ENCODE results near the gene CEP78. TPM values are rescaled to one million over a fixed set of nuclear protein-coding genes. Genes with fewer than 3 reads are reported as not detected.

The CEP78 gene
- total RNA-seq, 1 donor from 2014 or later, result 33.7 TPM

GRCh38 chr9:78294290-78295176, 58.7 kb downstream of the CEP78 start:
- intact Hi-C loops (cut with micrococcal nuclease), result loop anchor here (5.0 kb wide), 2 partner anchors 32 to 262 kb away; partner anchors contain the start of gene GNAQ
- H3K27ac Mint-ChIP-seq, result no peak overlapping the region
- no peak for DNase-seq (ENCODE audit: low spot score)
- no peak overlapping the region for H3K4me3 Mint-ChIP-seq (ENCODE audit: low read depth)
- no peaks in the 10 kb centered on the region for H3K27me3 Mint-ChIP-seq (ENCODE audit: low read depth)
- H3K36me3 Mint-ChIP-seq (ENCODE audit: low read depth), result peaks cover 14% of the 10 kb centered on the region
- H3K4me1 Mint-ChIP-seq (ENCODE audit: low read depth), result peaks cover 35% of the 10 kb centered on the region
- H3K9me3 Mint-ChIP-seq, result no peaks in the 10 kb centered on the region

DNA sequence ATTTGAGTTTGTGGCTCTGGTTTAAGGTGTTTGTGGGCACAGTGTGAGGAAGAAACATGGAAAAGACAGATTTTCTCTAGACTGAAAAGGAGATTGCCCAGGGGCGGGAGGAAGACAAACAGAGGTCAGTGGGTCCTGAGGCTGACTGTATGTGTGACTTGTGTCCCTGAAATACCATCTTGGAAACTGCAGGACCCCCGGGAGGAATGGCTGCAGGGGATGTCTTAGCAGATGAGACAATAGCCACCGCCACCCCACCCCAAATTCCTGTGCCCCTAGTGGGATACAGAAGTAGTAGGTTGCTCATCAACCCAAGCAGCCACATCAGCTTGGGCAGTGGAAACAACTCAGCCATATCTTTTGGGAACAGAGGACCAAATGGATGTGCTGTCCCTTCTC, 59.3 kb downstream of the CEP78 start:
- Mint-ChIP-seq H3K27ac (no peak overlapping the region), H3K27me3 (ENCODE audit: low read depth) (no peaks in the 10 kb centered on the region), H3K36me3 (ENCODE audit: low read depth) (peaks cover 19% of the 10 kb centered on the region), H3K4me3 (ENCODE audit: low read depth) (no peak overlapping the region), H3K4me1 (ENCODE audit: low read depth) (peaks cover 39% of the 10 kb centered on the region), H3K9me3 (no peaks in the 10 kb centered on the region)
- intact Hi-C loops (cut with micrococcal nuclease), result loop anchor here (5.0 kb wide), 2 partner anchors 33 to 263 kb away; partner anchors contain the start of gene GNAQ
- DNase-seq (ENCODE audit: low spot score), result no peak

- peaks cover 41% of the 10 kb centered on the region for H3K4me1 Mint-ChIP-seq (ENCODE audit: low read depth)
- H3K36me3 Mint-ChIP-seq (ENCODE audit: low read depth), result peaks cover 22% of the 10 kb centered on the region
- no peak for DNase-seq (ENCODE audit: low spot score)
- no peaks in the 10 kb centered on the region for H3K27me3 Mint-ChIP-seq (ENCODE audit: low read depth)
- H3K27ac Mint-ChIP-seq, result no peak overlapping the region
- peak overlapping the region; percentile 92 for H3K4me3 Mint-ChIP-seq (ENCODE audit: low read depth)
- intact Hi-C loops (cut with micrococcal nuclease), result loop anchor here (2.0 to 5.0 kb wide), 3 partner anchors 33 to 263 kb away; partner anchors contain the start of genes CEP78 and GNAQ
- no peaks in the 10 kb centered on the region for H3K9me3 Mint-ChIP-seq
Measured at GRCh38 chr9:78295731-78296130, 59.9 kb downstream of the CEP78 start.

GRCh38 chr9:78296201-78296892, 60.5 kb downstream of the CEP78 start:
- intact Hi-C loops (cut with micrococcal nuclease), result loop anchor here (2.0 to 5.0 kb wide), 3 partner anchors 34 to 264 kb away; partner anchors contain the start of genes CEP78 and GNAQ
- H3K4me3 Mint-ChIP-seq (ENCODE audit: low read depth), result peak overlapping the region; percentile 92
- H3K27ac Mint-ChIP-seq, result peak overlapping the region; percentile 93
- no peaks in the 10 kb centered on the region for H3K9me3 Mint-ChIP-seq
- peaks cover 27% of the 10 kb centered on the region for H3K36me3 Mint-ChIP-seq (ENCODE audit: low read depth)
- no peaks in the 10 kb centered on the region for H3K27me3 Mint-ChIP-seq (ENCODE audit: low read depth)
- no peak for DNase-seq (ENCODE audit: low spot score)
- H3K4me1 Mint-ChIP-seq (ENCODE audit: low read depth), result peaks cover 41% of the 10 kb centered on the region

DNA sequence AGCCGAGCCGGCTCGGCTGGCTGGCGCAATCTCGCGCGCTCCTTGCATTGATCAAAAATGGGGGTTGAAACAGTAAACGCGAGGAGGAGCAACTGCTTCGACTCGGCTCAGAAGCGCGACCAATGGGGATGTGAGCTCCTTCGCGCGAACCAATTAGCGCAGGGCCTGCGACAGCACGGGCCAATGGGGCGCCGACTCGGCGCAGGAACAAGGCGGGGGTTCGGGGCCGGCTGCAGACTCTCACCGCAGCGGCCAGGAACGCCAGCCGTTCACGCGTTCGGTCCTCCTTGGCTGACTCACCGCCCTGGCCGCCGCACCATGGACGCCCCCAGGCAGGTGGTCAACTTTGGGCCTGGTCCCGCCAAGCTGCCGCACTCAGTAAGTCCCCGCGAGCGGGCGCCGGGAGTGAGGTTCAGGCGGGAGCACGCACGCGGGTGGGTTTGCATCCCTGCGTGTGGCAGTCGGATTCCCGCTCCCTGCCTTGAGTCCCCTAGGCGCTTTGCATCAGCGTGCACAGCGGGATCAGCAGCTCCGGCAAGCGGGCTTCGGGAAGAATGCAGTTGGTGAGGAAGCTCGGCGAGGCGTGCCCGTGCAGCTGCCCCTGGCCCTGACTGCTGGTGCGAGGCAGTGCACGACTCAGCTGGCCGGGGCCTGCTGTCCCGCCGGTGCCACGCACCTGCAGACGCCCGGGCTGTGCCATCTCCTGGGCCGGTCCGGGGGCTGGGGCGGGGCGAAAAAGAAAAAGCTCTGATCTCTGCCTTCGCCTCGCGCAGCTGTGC, 61.2 kb downstream of the CEP78 start, which contains the start of gene PSAT1:
TSS of gene PSAT1 (plus strand) at position 233 of the 779 bp plus-strand sequence. CDS start at position 319, 86 bp downstream.
- DNase-seq (ENCODE audit: low spot score), result peak; percentile 92
- no peaks in the 10 kb centered on the region for H3K9me3 Mint-ChIP-seq
- H3K4me3 Mint-ChIP-seq (ENCODE audit: low read depth), result peak within 1 kb of the TSS; percentile 92
- peaks cover 40% of the 10 kb centered on the region for H3K4me1 Mint-ChIP-seq (ENCODE audit: low read depth)
- no peaks in the 10 kb centered on the region for H3K27me3 Mint-ChIP-seq (ENCODE audit: low read depth)
- intact Hi-C loops (cut with micrococcal nuclease), result loop anchor here (2.0 to 5.0 kb wide), 3 partner anchors 35 to 265 kb away; partner anchors contain the start of genes CEP78 and GNAQ
- H3K27ac Mint-ChIP-seq, result peak within 1 kb of the TSS; percentile 93
- H3K36me3 Mint-ChIP-seq (ENCODE audit: low read depth), result peaks cover 34% of the 10 kb centered on the region

GRCh38 chr9:78297672-78297961, 61.7 kb downstream of the CEP78 start:
- Mint-ChIP-seq H3K4me3 (ENCODE audit: low read depth) (peak overlapping the region; percentile 92), H3K9me3 (no peaks in the 10 kb centered on the region), H3K27me3 (ENCODE audit: low read depth) (no peaks in the 10 kb centered on the region), H3K4me1 (ENCODE audit: low read depth) (peaks cover 36% of the 10 kb centered on the region), H3K36me3 (ENCODE audit: low read depth) (peaks cover 37% of the 10 kb centered on the region), H3K27ac (peak overlapping the region; percentile 93)
- intact Hi-C loops (cut with micrococcal nuclease), result loop anchor here (2.0 to 5.0 kb wide), 3 partner anchors 35 to 265 kb away; partner anchors contain the start of genes CEP78 and GNAQ
- DNase-seq (ENCODE audit: low spot score), result no peak

GRCh38 chr9:78298046-78298765, 62.3 kb downstream of the CEP78 start:
- Mint-ChIP-seq H3K4me1 (ENCODE audit: low read depth) (peaks cover 31% of the 10 kb centered on the region), H3K36me3 (ENCODE audit: low read depth) (peaks cover 40% of the 10 kb centered on the region), H3K27ac (peak overlapping the region; percentile 93), H3K9me3 (no peaks in the 10 kb centered on the region), H3K27me3 (ENCODE audit: low read depth) (no peaks in the 10 kb centered on the region), H3K4me3 (ENCODE audit: low read depth) (peak overlapping the region; percentile 92)
- intact Hi-C loops (cut with micrococcal nuclease), result loop anchor here (5.0 kb wide), 2 partner anchors 36 to 266 kb away; partner anchors contain the start of gene GNAQ
- DNase-seq (ENCODE audit: low spot score), result no peak

- Mint-ChIP-seq H3K27me3 (ENCODE audit: low read depth) (no peaks in the 10 kb centered on the region), H3K27ac (no peak overlapping the region), H3K4me1 (ENCODE audit: low read depth) (peaks cover 30% of the 10 kb centered on the region), H3K36me3 (ENCODE audit: low read depth) (peaks cover 58% of the 10 kb centered on the region), H3K4me3 (ENCODE audit: low read depth) (no peak overlapping the region), H3K9me3 (no peaks in the 10 kb centered on the region)
- intact Hi-C loops (cut with micrococcal nuclease), result no loop called here
- DNase-seq (ENCODE audit: low spot score), result no peak
Measured at GRCh38 chr9:78300209-78300608, 64.3 kb downstream of the CEP78 start.

DNA sequence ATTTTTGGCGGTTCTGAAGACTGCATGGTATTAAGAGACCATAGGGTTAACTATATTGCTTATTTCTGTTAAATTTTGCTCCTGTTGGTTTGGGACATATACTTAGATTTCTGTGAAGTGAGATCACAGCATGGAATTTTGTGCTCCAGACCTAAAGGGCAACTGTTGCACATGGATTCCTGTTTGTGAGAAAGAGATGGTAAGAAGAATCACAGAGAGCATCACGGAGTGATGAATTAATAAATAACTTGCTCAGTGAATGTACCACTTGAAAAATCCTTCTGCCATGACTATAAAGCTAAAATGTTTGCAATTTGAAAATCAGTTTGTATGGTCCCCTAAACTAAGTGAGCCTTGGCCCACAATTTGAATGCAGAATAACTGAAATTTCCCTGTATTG, 65.6 kb downstream of the CEP78 start:
- no peaks in the 10 kb centered on the region for H3K9me3 Mint-ChIP-seq
- intact Hi-C loops (cut with micrococcal nuclease), result no loop called here
- no peak overlapping the region for H3K27ac Mint-ChIP-seq
- DNase-seq (ENCODE audit: low spot score), result no peak
- no peaks in the 10 kb centered on the region for H3K27me3 Mint-ChIP-seq (ENCODE audit: low read depth)
- peaks cover 22% of the 10 kb centered on the region for H3K4me1 Mint-ChIP-seq (ENCODE audit: low read depth)
- H3K36me3 Mint-ChIP-seq (ENCODE audit: low read depth), result peaks cover 69% of the 10 kb centered on the region
- no peak overlapping the region for H3K4me3 Mint-ChIP-seq (ENCODE audit: low read depth)

GRCh38 chr9:78303377-78304062, 67.6 kb downstream of the CEP78 start:
- Mint-ChIP-seq H3K27me3 (ENCODE audit: low read depth) (no peaks in the 10 kb centered on the region), H3K27ac (no peak overlapping the region), H3K4me1 (ENCODE audit: low read depth) (peaks cover 16% of the 10 kb centered on the region), H3K9me3 (no peaks in the 10 kb centered on the region), H3K4me3 (ENCODE audit: low read depth) (no peak overlapping the region), H3K36me3 (ENCODE audit: low read depth) (peaks cover 82% of the 10 kb centered on the region)
- intact Hi-C loops (cut with micrococcal nuclease), result no loop called here
- DNase-seq (ENCODE audit: low spot score), result no peak

GRCh38 chr9:78304357-78304756, 68.5 kb downstream of the CEP78 start:
- Mint-ChIP-seq H3K27me3 (ENCODE audit: low read depth) (no peaks in the 10 kb centered on the region), H3K4me1 (ENCODE audit: low read depth) (peaks cover 14% of the 10 kb centered on the region), H3K27ac (no peak overlapping the region), H3K4me3 (ENCODE audit: low read depth) (no peak overlapping the region), H3K9me3 (no peaks in the 10 kb centered on the region), H3K36me3 (ENCODE audit: low read depth) (peaks cover 80% of the 10 kb centered on the region)
- intact Hi-C loops (cut with micrococcal nuclease), result no loop called here
- no peak for DNase-seq (ENCODE audit: low spot score)

Measured in activated T-helper 2 cell treated with anti-CD3 and anti-CD28 coated beads, Interferon-gamma antibody, Interleukin-2, Interleukin-4, amounts not matched to agents 10 μg/mL and 5 μg/mL and 100 μg/mL, durations not matched to agents 14 hours and 24 hours and 36 hours (primary cell).